ENCODE data around the gene FGD4. TPM values are rescaled to one million over a fixed set of nuclear protein-coding genes. Genes with fewer than 3 reads are reported as not detected.
A peak's percentile ranks its signal among the peaks of the same experiment; 100 is the strongest.

FGD4 gene
- total and polyA plus RNA-seq, 9 of the 15 experiments (the other 6 are each of a cell fraction or from before 2014, with no cell fraction given), result 0.05 to 0.51 (median 0.27) TPM

DNA sequence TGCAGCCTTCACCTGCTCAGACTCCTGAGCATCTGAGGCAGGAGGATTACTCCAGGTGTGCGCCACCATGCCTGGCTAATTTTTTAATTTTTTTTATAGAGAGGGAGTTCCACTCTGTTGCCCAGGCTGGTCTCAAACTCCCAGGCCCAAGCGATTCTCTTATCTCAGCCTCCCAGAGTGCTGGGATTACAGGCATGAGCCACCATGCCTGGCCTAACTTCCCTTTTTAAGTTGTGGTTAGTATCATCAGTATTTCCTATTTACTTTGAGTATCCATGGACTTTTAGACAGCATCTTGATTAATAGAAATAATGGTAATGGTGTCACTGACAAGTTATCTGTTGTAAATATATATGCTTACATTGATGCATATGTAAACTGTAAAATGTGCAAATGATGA lies 116.9 kb downstream of the FGD4 start (continued):
- TF ChIP-seq U2AF2 (optimal IDR thresholded peaks at IDR 0.05; ENCODE audit: low read depth, low read length) (no peak), NCOA6 (IDR thresholded peaks at IDR 0.05) (no peak), ZNF3 (CRISPR knock-in tag; IDR thresholded peaks at IDR 0.05) (no peak), SLC30A9 (CRISPR knock-in tag; IDR thresholded peaks at IDR 0.05) (no peak), ZNF41 (CRISPR knock-in tag; conservative IDR thresholded peaks at IDR 0.05) (no peak), POLR2G (IDR thresholded peaks at IDR 0.05; ENCODE audit: low read depth, low read length) (no peak), ZNF561 (CRISPR knock-in tag; conservative IDR thresholded peaks at IDR 0.05) (no peak), SMARCE1 (IDR thresholded peaks at IDR 0.05) (peak; percentile 90; the same call in 1 of the 2 replicates), CBX1 (IDR thresholded peaks at IDR 0.05; ENCODE audit: low read depth) (no peak), FOXJ2 (tag; IDR thresholded peaks at IDR 0.05) (peak; percentile 56; the same call in 1 of the 2 replicates), HMGN3 (IDR thresholded peaks at IDR 0.05; ENCODE audit: borderline replicate concordance, extremely low read depth, insufficient read length, low read depth, low read length) (no peak), CHCHD3 (CRISPR knock-in tag; IDR thresholded peaks at IDR 0.05) (no peak), ZZZ3 (IDR thresholded peaks at IDR 0.05) (no peak), BDP1 (IDR thresholded peaks at IDR 0.05; ENCODE audit: insufficient read depth, insufficient read length) (no peak), BRF1 (IDR thresholded peaks at IDR 0.05; ENCODE audit: borderline replicate concordance, extremely low read depth, insufficient read length) (no peak), NCOR1 (IDR thresholded peaks at IDR 0.05) (peak; percentile 54; the same call in 1 of the 2 replicates), RCOR1 (IDR thresholded peaks at IDR 0.05; ENCODE audit: borderline replicate concordance in 1 of 2, low read depth in 2 of 2, low read length in 2 of 2) (peak in 1 of 2 experiments; percentile 45; a peak in 1 of 4 replicates), LARP7 (IDR thresholded peaks at IDR 0.05) (no peak)
- TF ChIP-seq, protein P1, sequence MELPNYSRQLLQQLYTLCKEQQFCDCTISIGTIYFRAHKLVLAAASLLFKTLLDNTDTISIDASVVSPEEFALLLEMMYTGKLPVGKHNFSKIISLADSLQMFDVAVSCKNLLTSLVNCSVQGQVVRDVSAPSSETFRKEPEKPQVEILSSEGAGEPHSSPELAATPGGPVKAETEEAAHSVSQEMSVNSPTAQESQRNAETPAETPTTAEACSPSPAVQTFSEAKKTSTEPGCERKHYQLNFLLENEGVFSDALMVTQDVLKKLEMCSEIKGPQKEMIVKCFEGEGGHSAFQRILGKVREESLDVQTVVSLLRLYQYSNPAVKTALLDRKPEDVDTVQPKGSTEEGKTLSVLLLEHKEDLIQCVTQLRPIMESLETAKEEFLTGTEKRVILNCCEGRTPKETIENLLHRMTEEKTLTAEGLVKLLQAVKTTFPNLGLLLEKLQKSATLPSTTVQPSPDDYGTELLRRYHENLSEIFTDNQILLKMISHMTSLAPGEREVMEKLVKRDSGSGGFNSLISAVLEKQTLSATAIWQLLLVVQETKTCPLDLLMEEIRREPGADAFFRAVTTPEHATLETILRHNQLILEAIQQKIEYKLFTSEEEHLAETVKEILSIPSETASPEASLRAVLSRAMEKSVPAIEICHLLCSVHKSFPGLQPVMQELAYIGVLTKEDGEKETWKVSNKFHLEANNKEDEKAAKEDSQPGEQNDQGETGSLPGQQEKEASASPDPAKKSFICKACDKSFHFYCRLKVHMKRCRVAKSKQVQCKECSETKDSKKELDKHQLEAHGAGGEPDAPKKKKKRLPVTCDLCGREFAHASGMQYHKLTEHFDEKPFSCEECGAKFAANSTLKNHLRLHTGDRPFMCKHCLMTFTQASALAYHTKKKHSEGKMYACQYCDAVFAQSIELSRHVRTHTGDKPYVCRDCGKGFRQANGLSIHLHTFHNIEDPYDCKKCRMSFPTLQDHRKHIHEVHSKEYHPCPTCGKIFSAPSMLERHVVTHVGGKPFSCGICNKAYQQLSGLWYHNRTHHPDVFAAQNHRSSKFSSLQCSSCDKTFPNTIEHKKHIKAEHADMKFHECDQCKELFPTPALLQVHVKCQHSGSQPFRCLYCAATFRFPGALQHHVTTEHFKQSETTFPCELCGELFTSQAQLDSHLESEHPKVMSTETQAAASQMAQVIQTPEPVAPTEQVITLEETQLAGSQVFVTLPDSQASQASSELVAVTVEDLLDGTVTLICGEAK (IDR thresholded peaks at IDR 0.05), result 0 out of 2 replicates have a peak, but pooled peaks have one; percentile 49
- TF ChIP-seq, protein P1 (CRISPR knock-in tag; IDR thresholded peaks at IDR 0.05), result no peak
- TF ChIP-seq, protein P2, sequence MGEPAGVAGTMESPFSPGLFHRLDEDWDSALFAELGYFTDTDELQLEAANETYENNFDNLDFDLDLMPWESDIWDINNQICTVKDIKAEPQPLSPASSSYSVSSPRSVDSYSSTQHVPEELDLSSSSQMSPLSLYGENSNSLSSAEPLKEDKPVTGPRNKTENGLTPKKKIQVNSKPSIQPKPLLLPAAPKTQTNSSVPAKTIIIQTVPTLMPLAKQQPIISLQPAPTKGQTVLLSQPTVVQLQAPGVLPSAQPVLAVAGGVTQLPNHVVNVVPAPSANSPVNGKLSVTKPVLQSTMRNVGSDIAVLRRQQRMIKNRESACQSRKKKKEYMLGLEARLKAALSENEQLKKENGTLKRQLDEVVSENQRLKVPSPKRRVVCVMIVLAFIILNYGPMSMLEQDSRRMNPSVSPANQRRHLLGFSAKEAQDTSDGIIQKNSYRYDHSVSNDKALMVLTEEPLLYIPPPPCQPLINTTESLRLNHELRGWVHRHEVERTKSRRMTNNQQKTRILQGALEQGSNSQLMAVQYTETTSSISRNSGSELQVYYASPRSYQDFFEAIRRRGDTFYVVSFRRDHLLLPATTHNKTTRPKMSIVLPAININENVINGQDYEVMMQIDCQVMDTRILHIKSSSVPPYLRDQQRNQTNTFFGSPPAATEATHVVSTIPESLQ (CRISPR knock-in tag; IDR thresholded peaks at IDR 0.05), result no peak

Data from K562 (cell line).